GM12892 (cell line): ENCODE results near the gene SYNJ2.

Source experiments
- POLR2A ChIP-seq: IDR thresholded peaks from 2 replicates; pipeline ENCODE4 v1.6.1; 2011; ENCODE audit warnings: low read depth, low read length, control low read depth
- POLR2AphosphoS5 ChIP-seq: IDR thresholded peaks from 2 replicates; pipeline ENCODE4 v1.6.1; 2011; ENCODE audit warnings: low read depth, low read length, control low read depth

- TF ChIP-seq POLR2A (no peak), POLR2AphosphoS5 (no peak)
Measured at GRCh38 chr6:157982102-157982562, 469 bp downstream of the SYNJ2 start.
